Body of pancreas (tissue), 4 donors: ENCODE measurements around the gene FLYWCH2. TPM values are rescaled to one million over a fixed set of nuclear protein-coding genes. Genes with fewer than 3 reads are reported as not detected.
A peak's percentile ranks its signal among the peaks of the same experiment; 100 is the strongest.

Experiments
- ATAC-seq: fragments of 150-250 bp; one replicate; pipeline ENCODE4 v1.9.1; 2016
- DNase-seq, 4 donors: peaks; one replicate each; pipeline ENCODE4 v3.0.0-alpha.2; 2019
- H3K27ac ChIP-seq, 4 donors: fragments of 200-600 bp; sonication (generic); 1 replicate in 3 of 4; 2 replicates in 1 of 4; pipeline versions ENCODE4 v1.5.1 to v1.6.1; 2016 to 2019; ENCODE audit warnings: mild to moderate bottlenecking in 1 of 4, mixed read lengths in 1 of 4, moderate library complexity in 1 of 4
- H3K27me3 ChIP-seq, 2 donors: fragments of 200-600 bp; sonication (generic); one replicate each; pipeline ENCODE4 v1.6.0; 2016; ENCODE audit warnings: mild to moderate bottlenecking in 1 of 2
- H3K36me3 ChIP-seq, 2 donors: fragments of 200-600 bp; sonication (generic); replicated peaks in 1 of 2; 2 replicates each; pipeline ENCODE4 v1.5.1; 2016; ENCODE audit warnings: low read depth in 2 of 2; ENCODE audit not compliant: insufficient read depth in 1 of 2
- H3K4me1 ChIP-seq: fragments of 200-600 bp; sonication (generic); one replicate; pipeline ENCODE4 v1.6.0; 2016
- H3K4me3 ChIP-seq, 2 donors: fragments of 200-600 bp; sonication (generic); 1 replicate in 1 of 2; 2 replicates in 1 of 2; pipeline ENCODE4 v1.5.1; 2016 to 2019
- H3K9me3 ChIP-seq, 3 donors: fragments of 200-600 bp; sonication (generic); 1 replicate in 2 of 3; 2 replicates in 1 of 3; pipeline ENCODE4 v1.5.1; 2016
- CTCF ChIP-seq, 7 experiments: fragments of 450-650 bp in 4 of 7; fragments of 200-600 bp in 3 of 7; sonication (generic) in 3 of 7; IDR thresholded peaks; one replicate each; pipeline ENCODE4 v1.5.1; 2016 to 2019; ENCODE audit warnings: antibody characterized with exemption in 7 of 7
- POLR2A ChIP-seq, 3 donors: fragments of 450-650 bp; IDR thresholded peaks; one replicate each; pipeline ENCODE4 v1.6.1; 2016; ENCODE audit warnings: antibody characterized with exemption in 3 of 3, mild to moderate bottlenecking in 2 of 3
- WGBS, 2 donors: methylation state at CpG; one replicate each; pipeline ENCODE4 v1.1.5; 2017; 5-methylcytosine and 5-hydroxymethylcytosine counted together
- intact Hi-C: fragments of 100-400 bp; cut with DNase I; formaldehyde crosslinking; loops from one replicate; pipeline ENCODE4 v1.15.1; 2023
- total RNA-seq, 2 donors: library from RNA; depleted of rRNA; stranded (reverse); fragments of >200 nt; gene quantifications; one replicate each; pipeline ENCODE4 v1.1.0, GENCODE V29; 2016

FLYWCH2 gene
- total RNA-seq, 2 donors from 2014 or later, result 23.6 to 49.1 TPM

- intact Hi-C loops, result no loop called here
- Histone ChIP-seq H3K4me3 (no peak overlapping the region), H3K27me3 (no peaks in the 10 kb centered on the region), H3K36me3 (no peaks in the 10 kb centered on the region), H3K9me3 (no peaks in the 10 kb centered on the region), H3K27ac (no peak overlapping the region), H3K4me1 (peaks cover 21% of the 10 kb centered on the region)
- 90 to 93% methylated on average over 9 of the region's 9 CpGs for WGBS, 2 donors
- DNase-seq (no peak), ATAC-seq (no peak)
- TF ChIP-seq POLR2A (IDR thresholded peaks at IDR 0.05) (no peak), CTCF (IDR thresholded peaks at IDR 0.05) (no peak)
These were observed 19.5 kb downstream of the FLYWCH2 start for GRCh38 chr16:2902337-2903130.

DNA sequence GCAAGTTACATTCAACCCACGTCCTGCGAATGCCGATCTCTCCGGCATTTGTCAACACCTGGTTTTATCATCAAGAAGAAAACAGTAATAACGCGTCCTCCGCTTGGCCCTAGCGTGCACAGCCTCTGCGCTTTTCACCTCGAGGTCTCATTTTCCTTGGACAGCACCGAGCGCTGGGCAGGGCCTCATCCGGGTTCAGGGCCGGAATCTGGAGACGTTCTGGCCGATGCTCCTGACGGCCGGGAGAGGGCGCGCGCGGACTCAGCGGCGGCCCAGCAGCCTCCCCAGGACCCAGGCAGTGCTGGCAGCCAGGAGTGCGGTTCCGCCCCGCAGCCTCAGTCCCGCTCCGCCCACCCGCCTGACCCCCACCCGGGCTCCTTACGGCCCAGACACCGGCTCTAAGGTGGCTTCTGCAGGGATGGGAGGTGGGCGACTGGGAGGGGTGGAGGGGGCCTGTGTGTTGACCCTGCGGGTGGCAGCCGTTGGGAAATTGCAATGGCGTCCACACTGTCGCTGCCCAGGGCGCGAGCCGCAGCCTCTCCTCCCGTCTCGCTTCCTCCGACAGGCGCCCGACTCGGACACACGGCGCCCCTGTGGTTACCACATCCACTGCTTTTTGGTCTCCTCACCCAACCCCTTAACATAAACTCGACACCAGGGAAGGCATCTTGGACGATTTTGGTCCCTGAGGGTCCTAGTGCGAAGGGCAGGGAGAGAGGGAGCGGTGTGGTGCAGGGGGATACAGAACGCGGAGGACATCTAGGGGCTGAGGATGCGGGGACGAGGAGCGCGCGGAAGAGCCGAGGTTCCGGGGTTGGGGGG is 21.3 kb downstream of the FLYWCH2 start:
- H3K36me3 ChIP-seq, result no peaks in the 10 kb centered on the region
- intact Hi-C loops, result no loop called here
- TF ChIP-seq CTCF (IDR thresholded peaks at IDR 0.05), result peak; percentile 93 to 96 (median 95)
- peak; percentile 38 to 77 (median 74) for TF ChIP-seq POLR2A (IDR thresholded peaks at IDR 0.05)
- H3K27ac ChIP-seq, result peak overlapping the region; percentile 84 to 96 (median 92)
- DNase-seq (peak; percentile 86 to 88 (median 88)), ATAC-seq (peak; percentile 64)
- H3K27me3 ChIP-seq, result no peaks in the 10 kb centered on the region
- H3K4me3 ChIP-seq, result peak overlapping the region; percentile 38 to 45
- peaks cover 22% of the 10 kb centered on the region for H3K4me1 ChIP-seq
- WGBS, 2 donors, result 0% methylated on average over 26 to 62 of the region's 62 CpGs
- H3K9me3 ChIP-seq, result no peaks in the 10 kb centered on the region

DNA sequence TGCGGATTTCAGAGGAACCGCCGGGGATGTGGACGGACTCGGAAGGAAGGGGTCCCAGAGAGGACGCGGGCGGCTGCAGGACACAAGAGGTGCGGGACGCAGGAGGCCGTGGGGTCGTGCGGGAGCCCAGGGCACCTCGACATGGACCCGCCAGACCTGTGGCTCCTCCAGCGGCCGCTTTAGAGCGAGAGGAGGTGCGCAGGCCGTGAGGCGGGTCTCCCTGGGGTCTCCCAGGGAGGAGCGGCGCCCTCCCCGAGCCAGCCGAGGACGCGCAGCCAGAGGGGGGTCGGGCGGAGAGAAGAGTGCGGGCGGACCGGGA is 21.9 kb downstream of the FLYWCH2 start:
- Histone ChIP-seq H3K27ac (peak overlapping the region; percentile 84 to 96 (median 92)), H3K36me3 (no peaks in the 10 kb centered on the region), H3K9me3 (no peaks in the 10 kb centered on the region), H3K27me3 (no peaks in the 10 kb centered on the region), H3K4me1 (peaks cover 22% of the 10 kb centered on the region), H3K4me3 (peak overlapping the region; percentile 38 to 45)
- no peak for TF ChIP-seq POLR2A (IDR thresholded peaks at IDR 0.05)
- peak in 1 of 7 experiments; percentile 12 for TF ChIP-seq CTCF (IDR thresholded peaks at IDR 0.05)
- WGBS, 2 donors, result 0 to 1% methylated on average over 19 to 32 of the region's 32 CpGs
- ATAC-seq, result no peak
- intact Hi-C loops, result no loop called here
- peak; percentile 28 to 46 (median 34) for DNase-seq

DNA sequence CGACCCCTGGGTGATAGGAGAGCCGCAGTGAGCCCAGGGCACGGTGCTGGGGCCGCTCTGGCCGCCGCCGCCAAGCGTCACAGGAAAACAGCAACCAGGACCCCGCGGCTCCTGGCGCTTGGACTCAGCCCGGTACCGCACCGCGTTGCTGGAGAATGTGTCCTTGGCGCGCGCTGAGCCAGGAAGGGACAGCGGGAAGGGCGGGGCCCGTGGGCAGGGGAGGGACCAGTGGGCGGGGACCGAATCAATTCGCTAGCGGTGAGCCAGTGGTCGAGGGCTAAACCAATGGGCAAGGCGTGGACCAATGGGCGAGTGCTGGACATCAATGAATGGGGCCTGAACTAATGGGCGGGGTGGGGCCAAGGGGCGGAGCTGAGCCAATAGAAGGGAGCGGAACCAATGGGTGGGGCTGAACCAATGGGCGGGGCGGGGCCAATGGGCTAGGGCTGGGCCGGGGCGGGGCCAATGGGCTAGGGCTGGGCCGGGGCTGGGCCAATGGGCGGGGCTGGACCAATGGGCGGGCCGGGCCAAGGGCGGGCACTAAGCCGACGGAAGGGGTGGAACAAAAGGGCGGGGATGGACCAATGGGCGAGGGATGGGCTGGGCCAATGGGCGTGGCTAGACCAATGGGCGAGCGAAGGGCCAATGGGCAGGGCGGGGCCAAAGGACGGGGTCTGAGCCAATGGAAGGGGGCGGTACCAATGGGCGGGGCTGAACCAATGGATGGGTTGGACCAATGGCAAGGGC is 22.4 kb downstream of the FLYWCH2 start:
- Histone ChIP-seq H3K9me3 (no peaks in the 10 kb centered on the region), H3K36me3 (no peaks in the 10 kb centered on the region), H3K4me1 (peaks cover 22% of the 10 kb centered on the region), H3K27me3 (no peaks in the 10 kb centered on the region), H3K4me3 (peak overlapping the region; percentile 38 to 45), H3K27ac (peak overlapping the region; percentile 84 to 96 (median 92))
- intact Hi-C loops, result no loop called here
- DNase-seq (peak; percentile 98 to 100 (median 99)), ATAC-seq (peak; percentile 84)
- 1% methylated on average over 14 to 45 of the region's 51 CpGs for WGBS, 2 donors
- TF ChIP-seq POLR2A (IDR thresholded peaks at IDR 0.05) (peak; percentile 90 to 98 (median 98)), CTCF (IDR thresholded peaks at IDR 0.05) (no peak)
